ENCODE data around the gene SOHLH2.

DNA sequence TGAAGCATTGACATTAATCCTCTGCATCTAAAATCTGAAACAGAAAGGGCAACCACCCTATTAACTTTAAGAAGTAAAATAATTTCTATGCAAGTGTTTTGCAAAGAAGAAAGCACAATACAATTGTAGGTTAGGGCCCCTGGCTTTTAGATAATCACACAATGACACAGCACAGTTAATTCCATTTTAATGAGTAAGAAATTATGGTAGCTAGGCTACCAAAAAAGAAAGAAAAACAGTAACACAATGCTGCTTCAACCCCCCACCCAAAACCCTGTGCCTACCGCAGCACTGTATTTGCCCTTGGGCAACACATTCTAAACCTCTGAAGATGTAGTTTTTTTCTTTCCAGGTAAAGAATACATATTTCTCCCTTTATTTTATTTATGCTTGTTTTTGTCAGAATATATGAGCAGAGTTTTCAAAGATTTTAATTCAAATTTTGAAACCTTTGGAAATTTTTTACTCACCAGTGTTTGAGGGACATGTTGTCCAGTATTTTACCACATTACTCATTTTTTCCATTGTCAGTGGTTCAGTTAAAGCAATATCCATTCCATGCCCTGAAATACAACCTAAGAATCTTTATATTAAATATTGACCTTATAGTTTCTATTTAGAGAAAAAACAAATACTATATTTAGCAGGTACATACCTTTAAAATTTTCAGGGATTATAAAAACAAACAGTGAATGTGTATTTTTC, 21.1 kb downstream of the SOHLH2 start:
- TF ChIP-seq, protein P1, sequence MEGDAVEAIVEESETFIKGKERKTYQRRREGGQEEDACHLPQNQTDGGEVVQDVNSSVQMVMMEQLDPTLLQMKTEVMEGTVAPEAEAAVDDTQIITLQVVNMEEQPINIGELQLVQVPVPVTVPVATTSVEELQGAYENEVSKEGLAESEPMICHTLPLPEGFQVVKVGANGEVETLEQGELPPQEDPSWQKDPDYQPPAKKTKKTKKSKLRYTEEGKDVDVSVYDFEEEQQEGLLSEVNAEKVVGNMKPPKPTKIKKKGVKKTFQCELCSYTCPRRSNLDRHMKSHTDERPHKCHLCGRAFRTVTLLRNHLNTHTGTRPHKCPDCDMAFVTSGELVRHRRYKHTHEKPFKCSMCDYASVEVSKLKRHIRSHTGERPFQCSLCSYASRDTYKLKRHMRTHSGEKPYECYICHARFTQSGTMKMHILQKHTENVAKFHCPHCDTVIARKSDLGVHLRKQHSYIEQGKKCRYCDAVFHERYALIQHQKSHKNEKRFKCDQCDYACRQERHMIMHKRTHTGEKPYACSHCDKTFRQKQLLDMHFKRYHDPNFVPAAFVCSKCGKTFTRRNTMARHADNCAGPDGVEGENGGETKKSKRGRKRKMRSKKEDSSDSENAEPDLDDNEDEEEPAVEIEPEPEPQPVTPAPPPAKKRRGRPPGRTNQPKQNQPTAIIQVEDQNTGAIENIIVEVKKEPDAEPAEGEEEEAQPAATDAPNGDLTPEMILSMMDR (conservative IDR thresholded peaks at IDR 0.05; ENCODE audit: low read depth, low read length), result no peak
- TF ChIP-seq CEBPB (IDR thresholded peaks at IDR 0.05; ENCODE audit: low read depth, low read length) (no peak), MXI1 (IDR thresholded peaks at IDR 0.05; ENCODE audit: borderline replicate concordance, low read depth, low read length) (no peak), NFE2L2 (IDR thresholded peaks at IDR 0.05; ENCODE audit: low read depth, low read length) (no peak), MAZ (IDR thresholded peaks at IDR 0.05; ENCODE audit: borderline replicate concordance, low read depth, low read length) (no peak), SMC3 (IDR thresholded peaks at IDR 0.05; ENCODE audit: low read depth, low read length) (no peak), POLR2A (IDR thresholded peaks at IDR 0.05; ENCODE audit: low read depth, low read length) (no peak), RCOR1 (IDR thresholded peaks at IDR 0.05; ENCODE audit: insufficient replicate concordance, low read length) (no peak), MAFK (IDR thresholded peaks at IDR 0.05; ENCODE audit: low read depth, low read length) (no peak), RFX5 (IDR thresholded peaks at IDR 0.05; ENCODE audit: low read depth, low read length) (no peak)
- TF ChIP-seq, protein P2, sequence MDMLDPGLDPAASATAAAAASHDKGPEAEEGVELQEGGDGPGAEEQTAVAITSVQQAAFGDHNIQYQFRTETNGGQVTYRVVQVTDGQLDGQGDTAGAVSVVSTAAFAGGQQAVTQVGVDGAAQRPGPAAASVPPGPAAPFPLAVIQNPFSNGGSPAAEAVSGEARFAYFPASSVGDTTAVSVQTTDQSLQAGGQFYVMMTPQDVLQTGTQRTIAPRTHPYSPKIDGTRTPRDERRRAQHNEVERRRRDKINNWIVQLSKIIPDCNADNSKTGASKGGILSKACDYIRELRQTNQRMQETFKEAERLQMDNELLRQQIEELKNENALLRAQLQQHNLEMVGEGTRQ (IDR thresholded peaks at IDR 0.05; ENCODE audit: low read depth, low read length), result no peak
